PC-3 (cell line): ENCODE measurements around the gene USH2A. TPM values are rescaled to one million over a fixed set of nuclear protein-coding genes. Genes with fewer than 3 reads are reported as not detected.

ENCODE experiments used
- ATAC-seq: fragments of 200-7000 bp; cut with Tn5 transposase; 2 replicates; pipeline ENCODE4 v1.9.1; 2020; ENCODE audit warnings: mild to moderate bottlenecking, moderate library complexity
- BruUV-seq: library from RNA; stranded (reverse); fragments of 400-500 nt; replicated peaks from 2 replicates; lab custom pipeline; 2021; lab: Mats Ljungman, UMichigan
- CTCF ChIA-PET: fragments of 300-600 bp; sonication (Branson Sonifier 250); formaldehyde crosslinking; loops from one replicate; lab custom pipeline; 2022; ENCODE audit warnings: antibody characterized with exemption; lab: Charles Lee
- POLR2A ChIA-PET: fragments of 300-600 bp; sonication (Branson Sonifier 250); formaldehyde crosslinking; loops from one replicate; lab custom pipeline; 2022; ENCODE audit warnings: antibody characterized with exemption; ENCODE audit not compliant: unreplicated experiment; lab: Charles Lee
- DNase-seq: peaks from one replicate; pipeline ENCODE4 v3.0.0-alpha.2; 2015
- H2AFZ ChIP-seq: fragments of 300-600 bp; sonication (generic); 2 replicates; pipeline ENCODE4 v1.6.0; 2016; ENCODE audit warnings: antibody characterized with exemption, low read length
- H3F3A ChIP-seq: fragments of 300-600 bp; sonication (generic); one replicate; pipeline ENCODE4 v1.6.0; 2017; ENCODE audit warnings: antibody characterized with exemption, low read length, control low read depth, mild to moderate bottlenecking; ENCODE audit not compliant: unreplicated experiment
- H3K27ac ChIP-seq: fragments of 300-600 bp; sonication (generic); 2 replicates; pipeline ENCODE4 v1.5.1; 2016; ENCODE audit warnings: mild to moderate bottlenecking, low read length
- H3K27me3 ChIP-seq: fragments of 300-600 bp; sonication (generic); 2 replicates; pipeline ENCODE4 v1.6.1; 2016; ENCODE audit warnings: low read length, mixed read lengths
- H3K36me3 ChIP-seq: fragments of 300-600 bp; sonication (generic); 2 replicates; pipeline ENCODE4 v1.6.1; 2016; ENCODE audit warnings: low read depth, mixed run types, low read length, mixed read lengths
- H3K4me1 ChIP-seq: fragments of 300-600 bp; sonication (generic); 2 replicates; pipeline ENCODE4 v1.5.1; 2016; ENCODE audit warnings: low read length; ENCODE audit not compliant: insufficient read depth
- H3K4me2 ChIP-seq: fragments of 300-600 bp; sonication (generic); 2 replicates; pipeline ENCODE4 v1.6.0; 2016; ENCODE audit warnings: low read length
- H3K4me3 ChIP-seq: fragments of 300-600 bp; sonication (generic); 2 replicates; pipeline ENCODE4 v1.5.1; 2016; ENCODE audit warnings: mild to moderate bottlenecking, low read length, mixed read lengths
- H3K79me2 ChIP-seq: fragments of 300-600 bp; sonication (generic); 2 replicates; pipeline ENCODE4 v1.6.1; 2017; ENCODE audit warnings: low read length, mixed read lengths
- H3K9ac ChIP-seq: fragments of 300-600 bp; sonication (generic); 2 replicates; pipeline ENCODE4 v1.6.0; 2016; ENCODE audit warnings: mild to moderate bottlenecking, low read length
- H3K9me2 ChIP-seq: fragments of 300-600 bp; sonication (generic); replicated peaks from 2 replicates; pipeline ENCODE4 v1.6.1; 2016; ENCODE audit warnings: mixed run types, low read length, mixed read lengths
- H3K9me3 ChIP-seq: fragments of 300-600 bp; sonication (generic); 2 replicates; pipeline ENCODE4 v1.6.1; 2016; ENCODE audit warnings: low read length, mixed read lengths
- H4K20me1 ChIP-seq: fragments of 300-600 bp; sonication (generic); 2 replicates; pipeline ENCODE4 v1.6.1; 2016; ENCODE audit warnings: low read length, mixed read lengths
- EZH2 ChIP-seq: fragments of 300-600 bp; sonication (generic); IDR thresholded peaks from one replicate; pipeline ENCODE4 v1.6.1; 2017; ENCODE audit warnings: antibody characterized with exemption, mild to moderate bottlenecking, low read length; ENCODE audit not compliant: unreplicated experiment
- EZH2phosphoT487 ChIP-seq: fragments of 300-600 bp; sonication (generic); IDR thresholded peaks from 2 replicates; pipeline ENCODE4 v1.6.1; 2018; ENCODE audit warnings: mild to moderate bottlenecking, antibody characterized with exemption, low read length, borderline replicate concordance
- intact Hi-C: fragments of 100-400 bp; cut with micrococcal nuclease; formaldehyde crosslinking; loops from 2 replicates; pipeline ENCODE4 v1.9.0; 2023
- total RNA-seq: library from RNA; depleted of rRNA; stranded (reverse); fragments of >200 nt; gene quantifications from 2 replicates; pipeline ENCODE4 v1.2.3, GENCODE V29; 2014
- TF ChIP-seq, protein P1 (sequence below): fragments of 300-600 bp; sonication (generic); conservative IDR thresholded peaks from 2 replicates; pipeline ENCODE4 v1.5.1; 2017; ENCODE audit warnings: antibody characterized with exemption, low read depth, mild to moderate bottlenecking, low read length

USH2A gene
- total RNA-seq, 1 experiment from 2014 or later, result not detected

GRCh38 chr1:216290074-216290473 lies 133.2 kb downstream of the USH2A start:
- ChIA-PET CTCF (no interaction called here), POLR2A (no interaction called here)
- Histone ChIP-seq H3K36me3 (no peaks in the 10 kb centered on the region), H3K27ac (no peak overlapping the region), H3K4me3 (no peak overlapping the region), H3K9me2 (no peaks in the 10 kb centered on the region), H3K79me2 (no peaks in the 10 kb centered on the region), H4K20me1 (no peaks in the 10 kb centered on the region), H3K9ac (no peak overlapping the region), H3K4me2 (no peak overlapping the region), H3K27me3 (no peaks in the 10 kb centered on the region), H2AFZ (no peak overlapping the region), H3K4me1 (no peaks in the 10 kb centered on the region), H3F3A (no peaks in the 10 kb centered on the region), H3K9me3 (peaks cover 10% of the 10 kb centered on the region; the same call in 1 of the 2 replicates)
- intact Hi-C loops, result no loop called here
- no peak for TF ChIP-seq EZH2phosphoT487
- TF ChIP-seq EZH2, result no peak
- TF ChIP-seq, protein P1, sequence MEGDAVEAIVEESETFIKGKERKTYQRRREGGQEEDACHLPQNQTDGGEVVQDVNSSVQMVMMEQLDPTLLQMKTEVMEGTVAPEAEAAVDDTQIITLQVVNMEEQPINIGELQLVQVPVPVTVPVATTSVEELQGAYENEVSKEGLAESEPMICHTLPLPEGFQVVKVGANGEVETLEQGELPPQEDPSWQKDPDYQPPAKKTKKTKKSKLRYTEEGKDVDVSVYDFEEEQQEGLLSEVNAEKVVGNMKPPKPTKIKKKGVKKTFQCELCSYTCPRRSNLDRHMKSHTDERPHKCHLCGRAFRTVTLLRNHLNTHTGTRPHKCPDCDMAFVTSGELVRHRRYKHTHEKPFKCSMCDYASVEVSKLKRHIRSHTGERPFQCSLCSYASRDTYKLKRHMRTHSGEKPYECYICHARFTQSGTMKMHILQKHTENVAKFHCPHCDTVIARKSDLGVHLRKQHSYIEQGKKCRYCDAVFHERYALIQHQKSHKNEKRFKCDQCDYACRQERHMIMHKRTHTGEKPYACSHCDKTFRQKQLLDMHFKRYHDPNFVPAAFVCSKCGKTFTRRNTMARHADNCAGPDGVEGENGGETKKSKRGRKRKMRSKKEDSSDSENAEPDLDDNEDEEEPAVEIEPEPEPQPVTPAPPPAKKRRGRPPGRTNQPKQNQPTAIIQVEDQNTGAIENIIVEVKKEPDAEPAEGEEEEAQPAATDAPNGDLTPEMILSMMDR, result no peak
- no TSS peak for BruUV-seq
- no peak for DNase-seq
- ATAC-seq, result no peak

GRCh38 chr1:216285052-216285451 lies 138.2 kb downstream of the USH2A start:
- no peak for ATAC-seq
- intact Hi-C loops, result no loop called here

DNA sequence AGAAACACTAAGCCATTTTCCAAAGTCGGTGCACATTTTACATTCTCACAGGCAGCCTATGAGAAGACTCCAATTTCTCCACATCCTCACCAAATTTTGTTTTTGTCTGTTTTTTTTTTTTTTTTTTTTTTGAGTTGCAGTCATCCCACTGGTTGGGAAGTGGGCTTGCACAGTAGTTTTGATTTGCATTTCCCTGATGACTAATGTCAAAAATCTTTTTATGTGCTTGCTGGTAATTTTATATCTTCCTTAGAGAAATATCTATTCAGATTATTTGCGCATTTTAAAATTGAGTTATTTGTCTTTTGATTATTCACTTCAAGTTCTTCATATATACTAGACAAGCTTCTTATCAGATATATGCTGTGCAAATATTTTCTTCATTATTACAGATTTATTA lies 141.5 kb downstream of the USH2A start:
- POLR2A ChIA-PET, result interaction anchor here (0.7 kb wide), 1 partner anchor 1317 kb away, joined by 3 read pairs; no protein-coding TSS in a partner anchor
- TF ChIP-seq, protein P1, result no peak
- TF ChIP-seq EZH2 (no peak), EZH2phosphoT487 (no peak)
- H3K36me3 ChIP-seq, result no peaks in the 10 kb centered on the region

More at GRCh38 chr1:216285052-216285451, 138.2 kb downstream of the USH2A start:
- H3K4me1 ChIP-seq, result peaks cover 7% of the 10 kb centered on the region
- H4K20me1 ChIP-seq, result no peaks in the 10 kb centered on the region
- ChIA-PET CTCF (no interaction called here), POLR2A (no interaction called here)
- no peak overlapping the region for H3K4me3 ChIP-seq
- no peaks in the 10 kb centered on the region for H3K79me2 ChIP-seq
- H3K9me3 ChIP-seq, result peaks cover 22% of the 10 kb centered on the region; the same call in 1 of the 2 replicates
- no peaks in the 10 kb centered on the region for H3K36me3 ChIP-seq
- H2AFZ ChIP-seq, result no peak overlapping the region
- no TSS peak for BruUV-seq
- TF ChIP-seq EZH2 (no peak), EZH2phosphoT487 (no peak)
- TF ChIP-seq, protein P1, result no peak
- no peak overlapping the region for H3K27ac ChIP-seq
- no peaks in the 10 kb centered on the region for H3F3A ChIP-seq
- H3K27me3 ChIP-seq, result no peaks in the 10 kb centered on the region
- no peak for DNase-seq
- no peak overlapping the region for H3K4me2 ChIP-seq
- no peak overlapping the region for H3K9ac ChIP-seq
- no peaks in the 10 kb centered on the region for H3K9me2 ChIP-seq

More for the DNA sequence above, 141.5 kb downstream of the USH2A start:
- Histone ChIP-seq H3K4me3 (no peak overlapping the region), H3K27ac (no peak overlapping the region), H4K20me1 (no peaks in the 10 kb centered on the region), H3K27me3 (no peaks in the 10 kb centered on the region), H3K79me2 (no peaks in the 10 kb centered on the region), H3F3A (no peaks in the 10 kb centered on the region), H3K9ac (no peak overlapping the region), H3K4me1 (peaks cover 7% of the 10 kb centered on the region), H2AFZ (no peak overlapping the region), H3K4me2 (no peak overlapping the region), H3K9me3 (peaks cover 22% of the 10 kb centered on the region; the same call in 1 of the 2 replicates), H3K9me2 (no peaks in the 10 kb centered on the region)
- DNase-seq (peak; percentile 53), ATAC-seq (peak; percentile 87)
- intact Hi-C loops, result loop anchor here (2.0 kb wide), 2 partner anchors 45 to 167 kb away; no protein-coding TSS in a partner anchor
- no TSS peak for BruUV-seq
- CTCF ChIA-PET, result no interaction called here
